Thyroid gland (tissue), 4 donors: Measurements from ENCODE around the gene FBN2. TPM values are rescaled to one million over a fixed set of nuclear protein-coding genes. Genes with fewer than 3 reads are reported as not detected.

Experiments used
- DNase-seq, 2 donors: peaks; one replicate each; pipeline ENCODE4 v3.0.0-alpha.2; 2019
- H3K27ac ChIP-seq, 3 donors: fragments of 200-600 bp; sonication (generic); 1 replicate in 2 of 3; 2 replicates in 1 of 3; pipeline ENCODE4 v1.5.1; 2016 to 2019; ENCODE audit warnings: mild to moderate bottlenecking in 1 of 3, moderate library complexity in 1 of 3
- H3K27me3 ChIP-seq: fragments of 200-600 bp; sonication (generic); one replicate; pipeline ENCODE4 v1.5.1; 2019
- H3K36me3 ChIP-seq, 2 donors: fragments of 200-600 bp; sonication (generic); one replicate each; pipeline ENCODE4 v1.5.1; 2016 to 2019
- H3K4me1 ChIP-seq, 2 donors: fragments of 200-600 bp; sonication (generic); one replicate each; pipeline ENCODE4 v1.5.1; 2017 to 2019
- H3K4me3 ChIP-seq, 3 donors: fragments of 200-600 bp; sonication (generic); replicated peaks in 1 of 3; 1 replicate in 2 of 3; 2 replicates in 1 of 3; pipeline ENCODE4 v1.5.1; 2016; ENCODE audit warnings: mild to moderate bottlenecking in 1 of 3
- H3K9me3 ChIP-seq: fragments of 200-600 bp; sonication (generic); one replicate; pipeline ENCODE4 v1.5.1; 2017
- CTCF ChIP-seq, 6 experiments: fragments of 200-600 bp in 3 of 6; fragments of 450-650 bp in 3 of 6; sonication (generic) in 3 of 6; IDR thresholded peaks; one replicate each; pipeline ENCODE4 v1.5.1; 2016 to 2019; ENCODE audit warnings: antibody characterized with exemption in 6 of 6, mild to moderate bottlenecking in 2 of 6, inconsistent platforms in 1 of 6, moderate library complexity in 1 of 6
- POLR2A ChIP-seq, 2 donors: fragments of 450-650 bp; IDR thresholded peaks; one replicate each; pipeline ENCODE4 v1.6.1; 2017; ENCODE audit warnings: antibody characterized with exemption in 2 of 2, mild to moderate bottlenecking in 2 of 2, moderate library complexity in 1 of 2
- WGBS, 2 donors: methylation state at CpG; one replicate each; pipeline ENCODE4 v1.1.5; 2017; 5-methylcytosine and 5-hydroxymethylcytosine counted together
- intact Hi-C: fragments of 100-400 bp; cut with DNase I; formaldehyde crosslinking; loops from one replicate; pipeline ENCODE4 v1.15.1; 2023
- total RNA-seq, 4 donors: library from RNA; depleted of rRNA; stranded (reverse); fragments of >200 nt; gene quantifications; one replicate each; pipeline ENCODE4 v1.2.3, GENCODE V29; 2016

Gene FBN2
- total RNA-seq, 4 donors from 2014 or later: 1.0 to 3.9 (median 2.5) TPM

GRCh38 chr5:128254789-128255188 is 283.3 kb downstream of the FBN2 start:
- Histone ChIP-seq H3K27ac (no peak overlapping the region), H3K9me3 (no peaks in the 10 kb centered on the region), H3K27me3 (no peaks in the 10 kb centered on the region), H3K36me3 (no peaks in the 10 kb centered on the region), H3K4me3 (no peak overlapping the region), H3K4me1 (no peaks in the 10 kb centered on the region)
- DNase-seq: no peak
- no peak for TF ChIP-seq CTCF (IDR thresholded peaks at IDR 0.05)
- no peak for TF ChIP-seq POLR2A (IDR thresholded peaks at IDR 0.05)
- intact Hi-C loops: no loop called here
- 50 to 57% methylated on average over 1 of the region's 1 CpG for WGBS, 2 donors

- Histone ChIP-seq H3K27ac (no peak overlapping the region), H3K27me3 (no peaks in the 10 kb centered on the region), H3K36me3 (no peaks in the 10 kb centered on the region), H3K4me1 (no peaks in the 10 kb centered on the region), H3K4me3 (no peak overlapping the region), H3K9me3 (no peaks in the 10 kb centered on the region)
- WGBS, 2 donors: 91 to 97% methylated on average over 7 of the region's 7 CpGs
- no peak for DNase-seq
- TF ChIP-seq POLR2A (IDR thresholded peaks at IDR 0.05) (no peak), CTCF (IDR thresholded peaks at IDR 0.05) (no peak)
- intact Hi-C loops: no loop called here
Observed at GRCh38 chr5:128253880-128254279, 284.2 kb downstream of the FBN2 start.

GRCh38 chr5:128253161-128253560 is 284.9 kb downstream of the FBN2 start:
- intact Hi-C loops: no loop called here
- no peak for DNase-seq
- WGBS, 2 donors: 71 to 87% methylated on average over 5 of the region's 5 CpGs
- no peaks in the 10 kb centered on the region for H3K9me3 ChIP-seq
- H3K4me1 ChIP-seq: no peaks in the 10 kb centered on the region
- TF ChIP-seq CTCF (IDR thresholded peaks at IDR 0.05) (no peak), POLR2A (IDR thresholded peaks at IDR 0.05) (no peak)
- H3K4me3 ChIP-seq: no peak overlapping the region
- H3K27me3 ChIP-seq: no peaks in the 10 kb centered on the region
- H3K27ac ChIP-seq: no peak overlapping the region
- H3K36me3 ChIP-seq: no peaks in the 10 kb centered on the region

GRCh38 chr5:128252756-128253155 is 285.3 kb downstream of the FBN2 start:
- no peak for DNase-seq
- Histone ChIP-seq H3K4me1 (no peaks in the 10 kb centered on the region), H3K27me3 (no peaks in the 10 kb centered on the region), H3K9me3 (no peaks in the 10 kb centered on the region), H3K27ac (no peak overlapping the region), H3K36me3 (no peaks in the 10 kb centered on the region), H3K4me3 (no peak overlapping the region)
- no peak for TF ChIP-seq POLR2A (IDR thresholded peaks at IDR 0.05)
- TF ChIP-seq CTCF (IDR thresholded peaks at IDR 0.05): no peak
- WGBS, 2 donors: 38 to 50% methylated on average over 2 of the region's 2 CpGs
- intact Hi-C loops: no loop called here

- 60 to 75% methylated on average over 1 of the region's 1 CpG for WGBS, 2 donors
- no peaks in the 10 kb centered on the region for H3K4me1 ChIP-seq
Observed at GRCh38 chr5:128252196-128252595, 285.8 kb downstream of the FBN2 start.

More at GRCh38 chr5:128252196-128252595, 285.8 kb downstream of the FBN2 start:
- Histone ChIP-seq H3K27me3 (no peaks in the 10 kb centered on the region), H3K4me3 (no peak overlapping the region), H3K36me3 (no peaks in the 10 kb centered on the region), H3K9me3 (no peaks in the 10 kb centered on the region), H3K27ac (no peak overlapping the region)
- no peak for TF ChIP-seq CTCF (IDR thresholded peaks at IDR 0.05)
- TF ChIP-seq POLR2A (IDR thresholded peaks at IDR 0.05): no peak
- no peak for DNase-seq
- intact Hi-C loops: no loop called here
